ENCODE data around the gene PPP1R8.

Gene PPP1R8

GRCh38 chr1:27879374-27880082 is 48.9 kb downstream of the PPP1R8 start:
- no peak for DNase-seq (ENCODE audit: low read depth)
- H3K4me3 ChIP-seq (replicated peaks; ENCODE audit: low read depth, low read length): no peak overlapping the region
- no peak for TF ChIP-seq CTCF (IDR thresholded peaks at IDR 0.05; ENCODE audit: low read length, missing control alignments)

GRCh38 chr1:27882543-27882903 is 51.9 kb downstream of the PPP1R8 start:
- no peak overlapping the region for H3K4me3 ChIP-seq (replicated peaks; ENCODE audit: low read depth, low read length)
- TF ChIP-seq CTCF (IDR thresholded peaks at IDR 0.05; ENCODE audit: low read length, missing control alignments): no peak
- no peak for DNase-seq (ENCODE audit: low read depth)

- no peak overlapping the region for H3K4me3 ChIP-seq (replicated peaks; ENCODE audit: low read depth, low read length)
- TF ChIP-seq CTCF (IDR thresholded peaks at IDR 0.05; ENCODE audit: low read length, missing control alignments): no peak
- no peak for DNase-seq (ENCODE audit: low read depth)
Observed at GRCh38 chr1:27883536-27883935, 53.0 kb downstream of the PPP1R8 start.

GRCh38 chr1:27884006-27884954 is 53.7 kb downstream of the PPP1R8 start:
- no peak for TF ChIP-seq CTCF (IDR thresholded peaks at IDR 0.05; ENCODE audit: low read length, missing control alignments)
- no peak overlapping the region for H3K4me3 ChIP-seq (replicated peaks; ENCODE audit: low read depth, low read length)
- DNase-seq (ENCODE audit: low read depth): no peak

GRCh38 chr1:27885114-27885528 is 54.5 kb downstream of the PPP1R8 start:
- TF ChIP-seq CTCF (IDR thresholded peaks at IDR 0.05; ENCODE audit: low read length, missing control alignments): no peak
- no peak for DNase-seq (ENCODE audit: low read depth)
- no peak overlapping the region for H3K4me3 ChIP-seq (replicated peaks; ENCODE audit: low read depth, low read length)

GRCh38 chr1:27885621-27886352 is 55.2 kb downstream of the PPP1R8 start:
- no peak overlapping the region for H3K4me3 ChIP-seq (replicated peaks; ENCODE audit: low read depth, low read length)
- DNase-seq (ENCODE audit: low read depth): no peak
- TF ChIP-seq CTCF (IDR thresholded peaks at IDR 0.05; ENCODE audit: low read length, missing control alignments): no peak
